PC-3 (cell line): ENCODE measurements around the gene TELO2. TPM values are rescaled to one million over a fixed set of nuclear protein-coding genes. Genes with fewer than 3 reads are reported as not detected.
A peak's percentile ranks its signal among the peaks of the same experiment; 100 is the strongest.

Experiments used
- ATAC-seq: fragments of 200-7000 bp; cut with Tn5 transposase; 2 replicates; pipeline ENCODE4 v1.9.1; 2020; ENCODE audit warnings: mild to moderate bottlenecking, moderate library complexity
- BruUV-seq: library from RNA; stranded (reverse); fragments of 400-500 nt; replicated peaks from 2 replicates; lab custom pipeline; 2021; lab: Mats Ljungman, UMichigan
- CTCF ChIA-PET: fragments of 300-600 bp; sonication (Branson Sonifier 250); formaldehyde crosslinking; loops from one replicate; lab custom pipeline; 2022; ENCODE audit warnings: antibody characterized with exemption; lab: Charles Lee
- POLR2A ChIA-PET: fragments of 300-600 bp; sonication (Branson Sonifier 250); formaldehyde crosslinking; loops from one replicate; lab custom pipeline; 2022; ENCODE audit warnings: antibody characterized with exemption; ENCODE audit not compliant: unreplicated experiment; lab: Charles Lee
- DNase-seq: peaks from one replicate; pipeline ENCODE4 v3.0.0-alpha.2; 2015
- H2AFZ ChIP-seq: fragments of 300-600 bp; sonication (generic); 2 replicates; pipeline ENCODE4 v1.6.0; 2016; ENCODE audit warnings: antibody characterized with exemption, low read length
- H3F3A ChIP-seq: fragments of 300-600 bp; sonication (generic); one replicate; pipeline ENCODE4 v1.6.0; 2017; ENCODE audit warnings: antibody characterized with exemption, low read length, control low read depth, mild to moderate bottlenecking; ENCODE audit not compliant: unreplicated experiment
- H3K27ac ChIP-seq: fragments of 300-600 bp; sonication (generic); 2 replicates; pipeline ENCODE4 v1.5.1; 2016; ENCODE audit warnings: mild to moderate bottlenecking, low read length
- H3K27me3 ChIP-seq: fragments of 300-600 bp; sonication (generic); 2 replicates; pipeline ENCODE4 v1.6.1; 2016; ENCODE audit warnings: low read length, mixed read lengths
- H3K36me3 ChIP-seq: fragments of 300-600 bp; sonication (generic); 2 replicates; pipeline ENCODE4 v1.6.1; 2016; ENCODE audit warnings: low read depth, mixed run types, low read length, mixed read lengths
- H3K4me1 ChIP-seq: fragments of 300-600 bp; sonication (generic); 2 replicates; pipeline ENCODE4 v1.5.1; 2016; ENCODE audit warnings: low read length; ENCODE audit not compliant: insufficient read depth
- H3K4me2 ChIP-seq: fragments of 300-600 bp; sonication (generic); 2 replicates; pipeline ENCODE4 v1.6.0; 2016; ENCODE audit warnings: low read length
- H3K4me3 ChIP-seq: fragments of 300-600 bp; sonication (generic); 2 replicates; pipeline ENCODE4 v1.5.1; 2016; ENCODE audit warnings: mild to moderate bottlenecking, low read length, mixed read lengths
- H3K79me2 ChIP-seq: fragments of 300-600 bp; sonication (generic); 2 replicates; pipeline ENCODE4 v1.6.1; 2017; ENCODE audit warnings: low read length, mixed read lengths
- H3K9ac ChIP-seq: fragments of 300-600 bp; sonication (generic); 2 replicates; pipeline ENCODE4 v1.6.0; 2016; ENCODE audit warnings: mild to moderate bottlenecking, low read length
- H3K9me2 ChIP-seq: fragments of 300-600 bp; sonication (generic); replicated peaks from 2 replicates; pipeline ENCODE4 v1.6.1; 2016; ENCODE audit warnings: mixed run types, low read length, mixed read lengths
- H3K9me3 ChIP-seq: fragments of 300-600 bp; sonication (generic); 2 replicates; pipeline ENCODE4 v1.6.1; 2016; ENCODE audit warnings: low read length, mixed read lengths
- H4K20me1 ChIP-seq: fragments of 300-600 bp; sonication (generic); 2 replicates; pipeline ENCODE4 v1.6.1; 2016; ENCODE audit warnings: low read length, mixed read lengths
- CTCF ChIP-seq: fragments of 300-600 bp; sonication (generic); conservative IDR thresholded peaks from 2 replicates; pipeline ENCODE4 v1.5.1; 2017; ENCODE audit warnings: antibody characterized with exemption, low read depth, mild to moderate bottlenecking, low read length
- EZH2 ChIP-seq: fragments of 300-600 bp; sonication (generic); IDR thresholded peaks from one replicate; pipeline ENCODE4 v1.6.1; 2017; ENCODE audit warnings: antibody characterized with exemption, mild to moderate bottlenecking, low read length; ENCODE audit not compliant: unreplicated experiment
- EZH2phosphoT487 ChIP-seq: fragments of 300-600 bp; sonication (generic); IDR thresholded peaks from 2 replicates; pipeline ENCODE4 v1.6.1; 2018; ENCODE audit warnings: mild to moderate bottlenecking, antibody characterized with exemption, low read length, borderline replicate concordance
- intact Hi-C: fragments of 100-400 bp; cut with micrococcal nuclease; formaldehyde crosslinking; loops from 2 replicates; pipeline ENCODE4 v1.9.0; 2023
- total RNA-seq: library from RNA; depleted of rRNA; stranded (reverse); fragments of >200 nt; gene quantifications from 2 replicates; pipeline ENCODE4 v1.2.3, GENCODE V29; 2014

TELO2 gene
- total RNA-seq, 1 experiment from 2014 or later, result 37.8 TPM

- Histone ChIP-seq H4K20me1 (no peaks in the 10 kb centered on the region), H3K27me3 (no peaks in the 10 kb centered on the region), H3K27ac (no peak overlapping the region; the same call in 1 of the 2 replicates), H3K36me3 (no peaks in the 10 kb centered on the region), H3K9ac (peak overlapping the region; percentile 79), H3F3A (no peaks in the 10 kb centered on the region), H3K9me2 (no peaks in the 10 kb centered on the region), H3K4me2 (peak overlapping the region; percentile 82), H3K79me2 (peaks cover 32% of the 10 kb centered on the region), H2AFZ (peak overlapping the region; percentile 87; the same call in 1 of the 2 replicates), H3K9me3 (no peaks in the 10 kb centered on the region), H3K4me1 (peaks cover 5% of the 10 kb centered on the region; the same call in 1 of the 2 replicates), H3K4me3 (peak overlapping the region; percentile 79)
- TF ChIP-seq CTCF (no peak), EZH2 (no peak), EZH2phosphoT487 (no peak)
- intact Hi-C loops, result no loop called here
- TSS peak; percentile 76 for BruUV-seq
- ChIA-PET CTCF (no interaction called here), POLR2A (no interaction called here)
- DNase-seq, result peak; percentile 3
- ATAC-seq, result peak; percentile 56
Measured at GRCh38 chr16:1474082-1474795, 18.9 kb upstream of the TELO2 start.

GRCh38 chr16:1474796-1475551, 18.2 kb upstream of the TELO2 start, which contains the start of gene CLCN7:
Gene CLCN7, minus strand, starts transcription at chr16:1475028. Its CDS starts 54 bp downstream, at chr16:1474974.
- H3K27ac ChIP-seq, result peak within 1 kb of the TSS; percentile 23
- no peaks in the 10 kb centered on the region for H3F3A ChIP-seq
- CTCF ChIA-PET, result no interaction called here
- H3K4me1 ChIP-seq, result peaks cover 5% of the 10 kb centered on the region; the same call in 1 of the 2 replicates
- POLR2A ChIA-PET, result no interaction called here
- no TSS peak for BruUV-seq
- no peaks in the 10 kb centered on the region for H3K36me3 ChIP-seq
- H3K9ac ChIP-seq, result peak within 1 kb of the TSS; percentile 79
- no peaks in the 10 kb centered on the region for H3K9me2 ChIP-seq
- no peaks in the 10 kb centered on the region for H3K9me3 ChIP-seq
- intact Hi-C loops, result no loop called here
- H3K4me2 ChIP-seq, result peak within 1 kb of the TSS; percentile 82
- no peaks in the 10 kb centered on the region for H4K20me1 ChIP-seq
- TF ChIP-seq EZH2phosphoT487 (no peak), CTCF (no peak), EZH2 (no peak)
- H3K4me3 ChIP-seq, result peak within 1 kb of the TSS; percentile 79
- peak; percentile 78 for ATAC-seq
- DNase-seq, result peak; percentile 58
- H3K27me3 ChIP-seq, result no peaks in the 10 kb centered on the region
- H2AFZ ChIP-seq, result peak within 1 kb of the TSS; percentile 87
- H3K79me2 ChIP-seq, result peaks cover 27% of the 10 kb centered on the region
